Activated CD4-positive, CD25-positive, alpha-beta regulatory T cell treated with anti-CD3 and anti-CD28 coated beads, Interleukin-2, amount 50 U/mL, for 16 hours (primary cell): ENCODE measurements around the gene MRGPRD.
"Not testable (repeated sequence)": the region's sequence is repeated elsewhere in the genome, so short reads cannot be mapped to it uniquely, and the experiment has no call there.

Experiments used
- DNase-seq: peaks from one replicate; pipeline ENCODE4 v3.0.0-alpha.2; 2020; ENCODE audit warnings: low read depth, low spot score

The MRGPRD gene

GRCh38 chr11:68994161-68994893 lies 13.5 kb upstream of the MRGPRD start:
- no peak for DNase-seq

DNA sequence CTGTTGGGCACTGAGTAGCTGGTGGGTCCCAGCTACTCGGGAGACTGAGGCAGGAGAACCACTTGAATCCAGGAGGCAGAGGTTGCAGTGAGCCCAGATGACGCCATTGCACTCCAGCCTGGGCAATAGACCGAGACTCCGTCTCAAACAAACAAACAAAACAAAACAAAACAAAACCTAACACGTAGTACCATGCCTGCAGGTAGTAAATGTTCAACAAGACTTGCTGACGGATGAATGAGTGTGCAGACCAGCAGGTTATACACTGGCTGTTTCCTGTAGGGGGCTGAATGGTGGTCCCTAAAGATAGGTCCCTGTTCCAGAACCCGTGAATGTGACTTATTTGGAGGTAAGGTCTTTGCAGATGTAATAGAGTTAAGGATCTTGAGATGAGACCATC lies 12.8 kb upstream of the MRGPRD start:
- DNase-seq: no peak

- no peak for DNase-seq
Measured at GRCh38 chr11:68992743-68993255, 12.0 kb upstream of the MRGPRD start.

DNA sequence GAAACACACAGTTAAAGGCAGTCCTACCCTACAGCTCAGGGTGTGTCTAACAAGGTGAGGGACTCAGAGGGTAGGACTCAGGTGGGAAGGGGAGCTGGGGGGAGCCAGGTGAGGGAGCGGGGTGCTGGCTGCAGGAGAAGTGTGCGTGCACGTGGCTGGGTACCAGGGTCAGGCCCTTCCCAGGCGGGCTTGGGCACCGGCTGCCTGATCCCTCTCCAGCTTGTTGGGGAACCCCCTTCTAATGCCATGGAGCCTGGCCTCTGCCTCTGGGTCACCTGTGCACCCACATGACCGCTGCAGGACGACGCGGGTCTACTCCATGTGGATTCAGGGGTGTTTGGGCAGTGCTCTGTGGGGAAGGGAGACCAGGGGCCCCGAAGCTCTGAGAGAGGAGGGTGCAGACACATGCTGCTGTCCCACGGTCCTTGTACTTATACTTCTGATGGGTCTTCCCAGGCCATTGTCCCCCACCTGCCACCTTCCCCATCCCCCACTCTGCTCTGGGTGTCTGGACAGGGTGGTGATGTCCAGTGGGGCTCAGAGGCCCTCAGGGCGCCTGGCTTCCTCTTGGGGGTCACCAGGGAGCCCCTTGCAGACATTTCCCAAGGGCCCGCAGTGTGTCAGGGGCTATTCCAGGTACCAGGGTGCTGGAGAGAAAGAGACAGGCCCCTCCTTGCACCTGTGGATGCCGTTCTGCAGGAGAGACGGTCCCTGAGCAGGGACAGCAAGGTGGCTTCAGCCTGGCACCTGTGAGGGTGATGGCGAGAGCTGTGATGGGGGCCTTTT lies 10.4 kb upstream of the MRGPRD start:
- no peak for DNase-seq

GRCh38 chr11:68989936-68990606 lies 9.3 kb upstream of the MRGPRD start:
- no peak for DNase-seq

- DNase-seq: no peak
Measured at GRCh38 chr11:68988491-68988890, 7.7 kb upstream of the MRGPRD start.

GRCh38 chr11:68987211-68987610 lies 6.4 kb upstream of the MRGPRD start:
- DNase-seq: no peak

DNA sequence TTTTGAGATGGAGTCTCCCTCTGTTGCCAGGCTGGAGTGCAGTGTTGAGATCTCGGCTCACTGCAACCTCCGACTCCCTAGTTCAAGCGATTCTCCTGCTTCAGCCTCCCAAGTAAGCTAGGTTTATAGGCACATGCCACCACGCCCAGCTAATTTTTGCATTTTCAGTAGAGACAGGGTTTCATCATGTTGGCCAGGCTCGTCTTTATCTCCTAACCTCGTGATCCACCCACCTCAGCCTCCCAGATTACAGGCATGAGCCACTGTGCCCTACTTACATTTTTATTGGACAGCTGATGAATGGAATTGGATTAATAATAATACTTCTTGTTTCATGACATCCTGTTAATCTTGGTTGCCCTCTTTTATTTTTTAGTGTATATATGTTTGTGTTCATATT lies 3.0 kb upstream of the MRGPRD start:
- no peak for DNase-seq

DNA sequence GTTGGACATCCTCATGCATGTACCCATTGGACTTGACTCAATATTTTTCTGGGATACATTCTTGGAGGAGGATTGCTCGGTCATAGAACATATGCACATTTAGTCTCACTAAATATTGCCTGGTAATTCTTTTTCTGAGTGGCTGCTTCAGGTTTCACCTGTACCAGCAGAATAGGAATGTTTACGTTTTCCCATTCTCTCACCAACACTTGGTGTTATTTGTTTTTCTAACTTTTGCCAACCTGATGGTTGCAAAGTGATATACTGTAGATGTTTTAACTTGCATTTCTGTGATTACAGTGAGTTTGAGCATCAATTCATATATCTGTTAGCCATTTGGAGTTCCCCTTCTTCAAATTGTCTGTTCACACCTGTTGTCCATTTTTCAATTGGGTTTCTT lies 1.3 kb upstream of the MRGPRD start:
- DNase-seq: no peak

DNA sequence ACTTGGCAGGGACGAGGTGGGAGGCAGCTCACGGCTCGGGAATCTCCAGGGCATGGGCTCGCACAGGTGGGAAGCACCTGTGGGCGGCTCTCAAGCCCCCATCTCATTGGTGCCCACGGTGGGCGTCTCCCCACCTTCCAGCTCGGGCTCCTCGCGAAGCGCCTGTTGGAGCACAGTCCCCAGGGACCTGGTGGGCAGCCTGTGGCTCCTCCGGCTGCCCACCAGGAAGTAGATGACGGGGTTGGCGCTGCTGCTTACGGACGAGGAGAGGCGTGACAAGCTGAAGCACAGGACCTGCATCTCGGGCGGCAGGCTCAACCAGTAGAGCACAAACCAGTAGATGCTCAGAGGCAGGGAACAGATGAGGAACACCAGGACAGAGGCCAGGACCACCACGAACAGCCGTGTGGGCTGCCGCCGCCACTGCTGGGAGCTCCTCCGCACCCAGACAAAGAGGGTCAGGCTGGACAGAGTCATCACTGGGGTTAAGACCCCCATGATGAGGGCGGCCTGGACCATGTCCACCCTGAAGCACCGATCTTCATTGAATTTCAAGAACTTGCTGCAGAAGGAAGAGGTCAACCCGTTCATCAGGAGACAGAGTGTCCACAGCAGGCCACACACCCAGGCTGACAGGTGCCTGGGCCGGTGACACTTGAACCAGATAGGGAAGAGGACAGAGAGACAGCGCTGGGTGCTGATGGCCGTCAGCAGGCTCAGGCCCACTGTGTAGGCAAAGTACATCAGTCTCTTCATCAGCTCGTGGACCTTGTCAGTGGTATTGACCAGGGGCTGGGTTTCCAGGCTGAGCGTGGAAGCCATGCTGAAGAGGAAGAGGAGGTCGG lies 633 bp downstream of the MRGPRD start:
- no peak for DNase-seq

- no peak for DNase-seq
Measured at GRCh38 chr11:68978931-68979594, 1.7 kb downstream of the MRGPRD start.

DNA sequence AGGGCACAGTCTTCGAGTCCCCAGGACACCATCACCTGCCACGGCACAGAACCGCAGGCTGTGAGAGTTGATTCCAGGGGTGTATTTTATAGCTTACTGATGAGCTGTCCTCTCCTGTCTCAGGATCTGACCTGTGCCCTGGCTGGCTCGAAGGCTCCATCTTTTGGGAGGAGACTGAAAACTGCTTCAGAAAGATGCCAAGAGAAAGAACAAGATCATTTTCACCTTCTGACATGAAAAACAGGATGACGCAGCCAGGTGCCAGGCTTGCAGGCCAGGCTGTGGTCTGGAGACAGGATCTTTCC lies 2.2 kb downstream of the MRGPRD start:
- DNase-seq: no peak

DNA sequence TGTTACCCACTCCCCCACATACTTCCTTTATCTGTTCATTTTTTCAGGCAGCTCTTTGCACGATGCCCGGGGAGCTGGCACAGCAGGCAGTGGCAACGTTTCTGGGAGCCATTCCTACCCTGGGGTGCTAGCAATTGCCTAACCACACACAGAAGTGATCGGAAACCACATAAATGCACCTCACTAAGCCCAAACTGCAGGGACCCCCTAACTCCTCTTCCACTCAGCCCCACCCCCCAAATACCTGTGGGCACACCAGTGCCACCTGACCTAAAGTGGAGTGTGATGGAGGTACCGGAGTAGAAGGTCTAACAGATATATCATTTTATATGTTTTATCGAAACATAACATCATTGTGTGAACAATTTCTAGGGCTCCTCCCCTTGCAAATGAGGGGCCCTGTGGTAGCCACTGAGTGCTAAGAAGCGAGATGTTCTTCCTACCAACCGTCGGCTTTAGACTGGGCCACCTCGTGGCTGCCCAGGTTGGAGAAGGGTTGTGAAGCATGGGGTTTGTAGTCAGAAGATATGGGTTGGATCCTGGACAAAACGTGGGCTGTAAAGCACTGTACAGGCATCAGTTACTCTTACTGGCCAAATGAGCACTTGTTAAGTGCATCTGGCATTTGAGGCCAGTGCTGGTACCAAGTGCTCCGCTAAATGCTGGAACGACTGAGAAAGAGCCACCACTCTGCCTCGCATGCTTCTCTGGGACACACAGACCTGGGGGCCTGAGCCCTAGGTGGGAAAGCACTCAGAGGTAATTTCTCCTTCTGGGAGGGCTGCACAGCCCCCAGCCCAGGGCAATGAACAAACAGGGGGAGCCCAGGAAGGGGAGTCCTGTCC lies 2.8 kb downstream of the MRGPRD start:
- no peak for DNase-seq

DNA sequence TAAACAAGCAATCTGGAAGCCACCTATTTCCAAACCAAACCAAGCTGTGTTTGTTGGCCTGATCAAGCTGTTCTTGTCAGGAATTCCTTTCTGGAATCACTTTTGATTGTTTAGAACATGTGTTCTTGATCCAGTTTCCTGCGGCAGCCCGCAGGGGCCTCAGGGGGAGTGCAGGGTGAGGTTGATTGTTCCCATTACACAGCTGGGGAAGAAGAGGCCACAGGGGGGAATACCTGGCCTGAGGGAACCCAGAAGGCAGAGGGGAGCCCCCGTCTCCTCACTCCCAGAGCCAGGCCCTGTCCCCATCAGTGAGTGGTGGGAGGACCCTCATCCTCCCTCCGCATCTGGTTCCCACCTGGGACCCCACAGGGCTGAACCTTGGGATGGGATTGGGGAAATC lies 4.2 kb downstream of the MRGPRD start:
- no peak for DNase-seq

- no peak for DNase-seq
Measured at GRCh38 chr11:68976095-68976494, 4.7 kb downstream of the MRGPRD start.

DNA sequence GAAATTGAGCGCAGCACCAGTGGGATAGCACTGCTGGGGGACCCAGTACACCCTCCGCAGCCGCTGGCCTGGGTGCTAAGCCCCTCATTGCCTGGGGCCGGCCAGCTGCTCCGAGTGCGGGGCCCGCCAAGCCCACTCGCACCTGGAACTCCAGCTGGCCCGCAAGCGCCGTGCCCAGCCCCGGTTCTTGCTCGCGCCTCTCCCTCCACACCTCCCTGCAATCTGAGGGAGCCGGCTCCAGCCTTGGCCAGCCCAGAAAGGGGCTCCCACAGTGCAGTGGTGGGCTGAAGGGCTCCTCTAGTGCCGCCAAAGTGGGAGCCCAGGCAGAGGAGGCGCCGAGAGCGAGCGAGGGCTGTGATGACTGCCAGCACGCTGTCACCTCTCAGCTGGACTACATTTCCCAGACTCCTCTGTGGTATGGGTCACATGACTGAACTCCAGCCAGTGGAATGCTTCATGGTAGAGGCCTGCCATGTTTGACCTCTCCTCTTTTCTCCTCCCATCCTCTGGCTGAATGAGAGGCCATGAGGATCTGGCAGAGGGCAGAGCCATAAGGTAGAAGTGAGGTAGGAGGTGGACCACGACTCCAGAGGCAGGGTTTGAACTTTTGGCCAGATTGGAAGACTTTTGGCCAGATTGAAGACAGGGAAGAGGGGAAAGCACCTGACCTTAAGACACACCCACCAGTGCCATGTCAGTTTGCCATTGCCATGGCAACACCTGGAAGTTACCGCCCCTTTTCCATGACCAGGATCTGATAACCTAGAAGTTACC lies 6.2 kb downstream of the MRGPRD start:
- no peak for DNase-seq

- DNase-seq: not testable (repeated sequence)
Measured at GRCh38 chr11:68973706-68974105, 7.1 kb downstream of the MRGPRD start.

DNA sequence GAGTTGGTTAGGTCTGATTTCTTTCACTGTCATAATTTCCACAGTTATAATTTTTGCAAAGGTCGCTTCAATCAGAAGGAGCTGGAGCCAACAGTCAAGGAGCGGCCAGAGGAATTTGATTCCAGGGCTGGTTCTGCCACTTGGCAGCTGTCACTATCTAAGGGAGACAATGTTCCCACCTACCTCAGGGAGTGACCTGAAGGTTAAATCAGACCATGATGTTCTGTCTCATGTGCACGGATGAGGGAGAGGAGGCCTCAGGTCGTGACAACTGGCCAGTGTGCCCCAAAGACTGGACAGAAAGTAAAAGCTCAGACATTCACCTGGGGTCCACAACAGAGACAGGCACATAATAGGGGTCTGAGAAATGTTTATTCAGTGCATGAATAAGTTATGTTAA lies 7.6 kb downstream of the MRGPRD start:
- DNase-seq: no peak

GRCh38 chr11:68970921-68971636 lies 9.7 kb downstream of the MRGPRD start:
- no peak for DNase-seq
